Neural cell (in vitro differentiated cells): ENCODE measurements around the gene TMOD1. TPM values are rescaled to one million over a fixed set of nuclear protein-coding genes. Genes with fewer than 3 reads are reported as not detected.

Source experiments
- H2AFZ ChIP-seq: fragments of 200-600, 300-800 bp; sonication (generic), shearing (Covaris generic); 2 replicates; pipeline ENCODE4 v1.6.0; 2014; ENCODE audit warnings: low read depth, mild to moderate bottlenecking, antibody characterized with exemption, low read length, moderate library complexity
- H3F3A ChIP-seq: fragments of 200-600 bp; shearing (Covaris generic); 2 replicates; pipeline ENCODE4 v1.6.1; 2016; ENCODE audit warnings: mild to moderate bottlenecking, moderate library complexity, mixed read lengths, antibody characterized with exemption, low read length; ENCODE audit not compliant: insufficient read depth, poor library complexity, severe bottlenecking
- H3K27ac ChIP-seq: fragments of 200-600, 300-800 bp; sonication (generic), shearing (Covaris generic); 2 replicates; pipeline ENCODE4 v1.5.1; 2014; ENCODE audit warnings: mild to moderate bottlenecking, low read length, moderate library complexity
- H3K27me3 ChIP-seq: fragments of 300-800, 200-600 bp; sonication (generic), shearing (Covaris generic); 2 replicates; pipeline ENCODE4 v1.6.0; 2014; ENCODE audit warnings: mild to moderate bottlenecking, low read depth, low read length, moderate library complexity; ENCODE audit not compliant: insufficient read depth
- H3K36me3 ChIP-seq: fragments of 300-800, 200-600 bp; sonication (generic), shearing (Covaris generic); 2 replicates; pipeline ENCODE4 v1.5.1; 2014; ENCODE audit warnings: mild to moderate bottlenecking, antibody characterized with exemption, low read length, moderate library complexity; ENCODE audit not compliant: insufficient read depth
- H3K4me2 ChIP-seq: fragments of 300-800, 200-600 bp; sonication (generic), shearing (Covaris generic); 2 replicates; pipeline ENCODE4 v1.6.0; 2014; ENCODE audit warnings: mild to moderate bottlenecking, low read length
- H3K4me3 ChIP-seq: fragments of 300-800, 200-600 bp; sonication (generic), shearing (Covaris generic); 2 replicates; pipeline ENCODE4 v1.5.1; 2014; ENCODE audit warnings: mild to moderate bottlenecking, low read length, moderate library complexity
- H3K79me2 ChIP-seq: fragments of 200-600 bp; shearing (Covaris generic); replicated peaks from 2 replicates; pipeline ENCODE4 v1.6.0; 2014; ENCODE audit warnings: mild to moderate bottlenecking, low read length, moderate library complexity; ENCODE audit not compliant: insufficient read depth
- H3K9ac ChIP-seq: fragments of 300-800, 200-600 bp; sonication (generic), shearing (Covaris generic); 2 replicates; pipeline ENCODE4 v1.6.1; 2016; ENCODE audit warnings: mild to moderate bottlenecking, low read length, mixed read lengths
- H3K9me2 ChIP-seq: fragments of 200-600 bp; shearing (Covaris generic); 2 replicates; pipeline ENCODE4 v1.6.1; 2016; ENCODE audit warnings: mild to moderate bottlenecking, low read length, mixed read lengths; ENCODE audit not compliant: insufficient read depth
- H3K9me3 ChIP-seq: fragments of 200-600, 300-800 bp; sonication (generic), shearing (Covaris generic); 2 replicates; pipeline ENCODE4 v1.6.1; 2016; ENCODE audit warnings: mild to moderate bottlenecking, mixed run types, low read length, moderate library complexity, mixed read lengths
- H4K20me1 ChIP-seq: fragments of 200-600 bp; shearing (Covaris generic); 2 replicates; pipeline ENCODE4 v1.6.1; 2016; ENCODE audit warnings: mild to moderate bottlenecking, mixed run types; ENCODE audit not compliant: insufficient read depth
- EP300 ChIP-seq: fragments of 450-650 bp; conservative IDR thresholded peaks from 2 replicates; pipeline ENCODE4 v1.6.1; 2014; ENCODE audit warnings: antibody characterized with exemption, mild to moderate bottlenecking, moderate library complexity; ENCODE audit not compliant: poor library complexity, severe bottlenecking
- EZH2 ChIP-seq: fragments of 200-600, 300-800 bp; shearing (Covaris generic), sonication (generic); IDR thresholded peaks from 2 replicates; pipeline ENCODE4 v1.6.1; 2014; ENCODE audit warnings: antibody characterized with exemption, low read length, borderline replicate concordance, mild to moderate bottlenecking; ENCODE audit not compliant: insufficient read depth, poor library complexity, severe bottlenecking
- MXI1 ChIP-seq: fragments of 450-650 bp; conservative IDR thresholded peaks from 2 replicates; pipeline ENCODE4 v1.6.1; 2014; ENCODE audit warnings: antibody characterized with exemption, mild to moderate bottlenecking; ENCODE audit not compliant: poor library complexity, severe bottlenecking
- POLR2AphosphoS5 ChIP-seq: IDR thresholded peaks from 2 replicates; pipeline ENCODE4 v1.6.1; 2012
- RAD21 ChIP-seq: fragments of 450-650 bp; conservative IDR thresholded peaks from 2 replicates; pipeline ENCODE4 v1.6.1; 2014; ENCODE audit warnings: antibody characterized with exemption, mild to moderate bottlenecking, moderate library complexity
- SMC3 ChIP-seq: fragments of 450-650 bp; conservative IDR thresholded peaks from 2 replicates; pipeline ENCODE4 v1.6.1; 2014; ENCODE audit warnings: antibody characterized with exemption, mild to moderate bottlenecking, moderate library complexity; ENCODE audit not compliant: poor library complexity
- TAF1 ChIP-seq: IDR thresholded peaks from 2 replicates; pipeline ENCODE4 v1.6.1; 2012; ENCODE audit warnings: low read depth
- polyA plus RNA-seq: library from polyadenylated mRNA; depleted of rRNA; stranded (reverse); fragments of >200 nt; gene quantifications from 2 replicates; pipeline ENCODE4 v1.2.3, GENCODE V29; 2014
- TF ChIP-seq, protein P1 (sequence below): fragments of 450-650 bp; IDR thresholded peaks from 2 replicates; pipeline ENCODE4 v1.5.1; 2014; ENCODE audit warnings: antibody characterized with exemption, mild to moderate bottlenecking, moderate library complexity; ENCODE audit not compliant: poor library complexity, severe bottlenecking
- TF ChIP-seq, protein P2 (sequence below): IDR thresholded peaks from 2 replicates; pipeline ENCODE4 v1.6.1; 2012; ENCODE audit warnings: borderline replicate concordance

TMOD1 gene
- polyA plus RNA-seq, 1 donor from 2014 or later = 0.17 TPM

DNA sequence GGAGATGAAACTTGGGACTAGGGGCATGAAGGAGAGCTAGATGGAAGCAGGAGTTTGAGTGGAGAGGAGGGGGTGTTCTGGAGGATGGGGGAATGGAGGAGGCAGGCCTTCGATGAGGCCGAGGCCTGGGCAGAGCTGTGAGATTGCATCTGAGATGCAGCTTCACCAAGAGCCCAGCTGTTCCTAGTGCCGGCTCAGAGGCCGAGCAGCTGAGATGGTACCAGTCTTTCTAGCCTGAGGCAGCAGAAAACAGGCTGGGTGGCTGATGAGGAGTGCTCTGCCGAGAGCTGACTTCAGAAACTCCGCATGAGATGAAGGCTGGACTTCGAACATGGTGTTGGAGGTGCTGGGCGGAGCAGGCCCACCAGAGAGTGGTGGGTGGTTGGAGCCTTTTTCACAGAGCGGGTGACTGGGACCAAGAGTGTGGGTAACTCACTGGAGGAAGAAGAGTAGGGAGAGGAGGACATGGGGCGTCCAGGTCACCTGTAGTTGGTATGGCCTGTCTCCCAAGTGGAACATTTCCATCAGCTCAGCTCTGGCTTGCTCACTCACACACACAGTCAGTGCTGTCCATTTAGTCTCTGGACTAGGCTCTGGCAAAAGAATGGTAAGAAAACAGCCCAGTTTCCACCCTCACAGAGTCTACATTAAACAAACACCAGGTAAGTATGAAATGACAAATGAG lies 54.7 kb downstream of the TMOD1 start:
- no peak overlapping the region for H3K4me3 ChIP-seq
- no peaks in the 10 kb centered on the region for H3K79me2 ChIP-seq
- no peaks in the 10 kb centered on the region for H3K9me3 ChIP-seq
- H3K27ac ChIP-seq = no peak overlapping the region
- H3K4me2 ChIP-seq = no peak overlapping the region
- H3K9ac ChIP-seq = no peak overlapping the region
- H3F3A ChIP-seq = no peaks in the 10 kb centered on the region
- TF ChIP-seq, protein P1, sequence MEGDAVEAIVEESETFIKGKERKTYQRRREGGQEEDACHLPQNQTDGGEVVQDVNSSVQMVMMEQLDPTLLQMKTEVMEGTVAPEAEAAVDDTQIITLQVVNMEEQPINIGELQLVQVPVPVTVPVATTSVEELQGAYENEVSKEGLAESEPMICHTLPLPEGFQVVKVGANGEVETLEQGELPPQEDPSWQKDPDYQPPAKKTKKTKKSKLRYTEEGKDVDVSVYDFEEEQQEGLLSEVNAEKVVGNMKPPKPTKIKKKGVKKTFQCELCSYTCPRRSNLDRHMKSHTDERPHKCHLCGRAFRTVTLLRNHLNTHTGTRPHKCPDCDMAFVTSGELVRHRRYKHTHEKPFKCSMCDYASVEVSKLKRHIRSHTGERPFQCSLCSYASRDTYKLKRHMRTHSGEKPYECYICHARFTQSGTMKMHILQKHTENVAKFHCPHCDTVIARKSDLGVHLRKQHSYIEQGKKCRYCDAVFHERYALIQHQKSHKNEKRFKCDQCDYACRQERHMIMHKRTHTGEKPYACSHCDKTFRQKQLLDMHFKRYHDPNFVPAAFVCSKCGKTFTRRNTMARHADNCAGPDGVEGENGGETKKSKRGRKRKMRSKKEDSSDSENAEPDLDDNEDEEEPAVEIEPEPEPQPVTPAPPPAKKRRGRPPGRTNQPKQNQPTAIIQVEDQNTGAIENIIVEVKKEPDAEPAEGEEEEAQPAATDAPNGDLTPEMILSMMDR = no peak
- TF ChIP-seq, protein P2, sequence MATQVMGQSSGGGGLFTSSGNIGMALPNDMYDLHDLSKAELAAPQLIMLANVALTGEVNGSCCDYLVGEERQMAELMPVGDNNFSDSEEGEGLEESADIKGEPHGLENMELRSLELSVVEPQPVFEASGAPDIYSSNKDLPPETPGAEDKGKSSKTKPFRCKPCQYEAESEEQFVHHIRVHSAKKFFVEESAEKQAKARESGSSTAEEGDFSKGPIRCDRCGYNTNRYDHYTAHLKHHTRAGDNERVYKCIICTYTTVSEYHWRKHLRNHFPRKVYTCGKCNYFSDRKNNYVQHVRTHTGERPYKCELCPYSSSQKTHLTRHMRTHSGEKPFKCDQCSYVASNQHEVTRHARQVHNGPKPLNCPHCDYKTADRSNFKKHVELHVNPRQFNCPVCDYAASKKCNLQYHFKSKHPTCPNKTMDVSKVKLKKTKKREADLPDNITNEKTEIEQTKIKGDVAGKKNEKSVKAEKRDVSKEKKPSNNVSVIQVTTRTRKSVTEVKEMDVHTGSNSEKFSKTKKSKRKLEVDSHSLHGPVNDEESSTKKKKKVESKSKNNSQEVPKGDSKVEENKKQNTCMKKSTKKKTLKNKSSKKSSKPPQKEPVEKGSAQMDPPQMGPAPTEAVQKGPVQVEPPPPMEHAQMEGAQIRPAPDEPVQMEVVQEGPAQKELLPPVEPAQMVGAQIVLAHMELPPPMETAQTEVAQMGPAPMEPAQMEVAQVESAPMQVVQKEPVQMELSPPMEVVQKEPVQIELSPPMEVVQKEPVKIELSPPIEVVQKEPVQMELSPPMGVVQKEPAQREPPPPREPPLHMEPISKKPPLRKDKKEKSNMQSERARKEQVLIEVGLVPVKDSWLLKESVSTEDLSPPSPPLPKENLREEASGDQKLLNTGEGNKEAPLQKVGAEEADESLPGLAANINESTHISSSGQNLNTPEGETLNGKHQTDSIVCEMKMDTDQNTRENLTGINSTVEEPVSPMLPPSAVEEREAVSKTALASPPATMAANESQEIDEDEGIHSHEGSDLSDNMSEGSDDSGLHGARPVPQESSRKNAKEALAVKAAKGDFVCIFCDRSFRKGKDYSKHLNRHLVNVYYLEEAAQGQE = no peak
- no peak for TF ChIP-seq RAD21
- no peak for TF ChIP-seq EP300
- TF ChIP-seq SMC3 = no peak
- TF ChIP-seq TAF1 = no peak
- no peak for TF ChIP-seq EZH2
- no peak for TF ChIP-seq POLR2AphosphoS5
- no peak for TF ChIP-seq MXI1
- no peak overlapping the region for H2AFZ ChIP-seq
- H3K36me3 ChIP-seq = no peaks in the 10 kb centered on the region
- H3K9me2 ChIP-seq = no peaks in the 10 kb centered on the region
- H4K20me1 ChIP-seq = no peaks in the 10 kb centered on the region
- H3K27me3 ChIP-seq = no peaks in the 10 kb centered on the region

DNA sequence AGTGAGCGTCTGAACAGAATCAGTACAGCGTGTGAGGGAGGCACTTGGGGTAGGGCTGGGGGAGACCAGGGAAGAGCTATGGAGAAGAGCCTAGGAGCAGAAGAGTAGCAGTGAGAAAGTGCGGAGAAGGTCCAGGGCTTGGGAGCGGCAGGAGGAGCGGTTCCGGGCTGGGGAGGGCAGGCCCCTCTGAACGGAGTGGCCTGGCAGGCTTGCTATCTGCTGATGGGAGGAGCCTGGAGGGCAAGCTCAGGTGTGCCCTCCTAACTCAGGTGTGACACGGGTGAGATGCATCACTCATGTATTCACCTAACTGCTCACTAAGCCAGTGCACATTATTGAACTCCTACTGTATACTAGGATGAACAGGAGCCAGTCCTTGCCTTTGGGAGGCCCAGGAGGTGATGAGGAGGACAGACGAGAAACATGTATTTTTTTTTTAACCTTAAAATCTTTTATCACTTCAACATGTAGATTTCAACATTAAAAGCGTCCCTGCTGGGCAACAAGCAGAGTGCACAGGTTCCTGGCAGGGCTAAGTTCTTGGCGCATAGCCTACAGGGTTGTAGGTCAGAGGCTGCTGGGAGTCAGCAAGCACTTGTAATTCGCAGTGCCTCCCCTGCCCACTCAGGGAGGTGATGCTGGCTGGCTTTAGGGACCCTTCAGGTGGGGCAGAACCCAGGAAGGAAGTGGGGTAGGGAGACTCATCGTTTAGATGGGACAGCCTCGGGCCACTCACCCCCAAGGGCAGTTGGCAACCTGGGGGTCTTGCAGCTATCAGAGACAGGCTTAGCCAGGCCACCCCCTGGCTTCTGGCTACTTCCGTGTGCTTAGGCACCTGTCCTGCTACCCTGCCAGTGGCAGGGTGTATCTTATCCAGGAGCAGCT lies 55.5 kb downstream of the TMOD1 start:
- Histone ChIP-seq H3K36me3 (no peaks in the 10 kb centered on the region), H3K4me2 (no peak overlapping the region), H3K9me3 (no peaks in the 10 kb centered on the region), H4K20me1 (no peaks in the 10 kb centered on the region), H3K27ac (no peak overlapping the region), H3K9me2 (no peaks in the 10 kb centered on the region), H3K9ac (no peak overlapping the region), H3K4me3 (no peak overlapping the region), H3K27me3 (no peaks in the 10 kb centered on the region), H2AFZ (no peak overlapping the region), H3F3A (no peaks in the 10 kb centered on the region), H3K79me2 (no peaks in the 10 kb centered on the region)
- TF ChIP-seq EP300 = no peak
- no peak for TF ChIP-seq MXI1
- TF ChIP-seq POLR2AphosphoS5 = no peak
- TF ChIP-seq SMC3 = no peak
- TF ChIP-seq, protein P2 = no peak
- TF ChIP-seq, protein P1 = no peak
- TF ChIP-seq RAD21 = no peak
- no peak for TF ChIP-seq TAF1
- TF ChIP-seq EZH2 = no peak
